Uterus (tissue), 2 donors: Measurements from ENCODE around the gene RTN4RL2.

Experiments used
- POLR2A ChIP-seq, 2 donors: fragments of 450-650 bp; IDR thresholded peaks; one replicate each; pipeline ENCODE4 v1.6.1; 2016; ENCODE audit warnings: antibody characterized with exemption in 2 of 2, mild to moderate bottlenecking in 1 of 2, moderate library complexity in 1 of 2
- TF ChIP-seq, protein P1 (sequence below), 4 experiments: fragments of 200-600 bp in 2 of 4; fragments of 450-650 bp in 2 of 4; sonication (generic) in 2 of 4; IDR thresholded peaks; one replicate each; pipeline ENCODE4 v1.5.1; 2016 to 2019; ENCODE audit warnings: antibody characterized with exemption in 4 of 4, mild to moderate bottlenecking in 2 of 4, moderate library complexity in 1 of 4

DNA sequence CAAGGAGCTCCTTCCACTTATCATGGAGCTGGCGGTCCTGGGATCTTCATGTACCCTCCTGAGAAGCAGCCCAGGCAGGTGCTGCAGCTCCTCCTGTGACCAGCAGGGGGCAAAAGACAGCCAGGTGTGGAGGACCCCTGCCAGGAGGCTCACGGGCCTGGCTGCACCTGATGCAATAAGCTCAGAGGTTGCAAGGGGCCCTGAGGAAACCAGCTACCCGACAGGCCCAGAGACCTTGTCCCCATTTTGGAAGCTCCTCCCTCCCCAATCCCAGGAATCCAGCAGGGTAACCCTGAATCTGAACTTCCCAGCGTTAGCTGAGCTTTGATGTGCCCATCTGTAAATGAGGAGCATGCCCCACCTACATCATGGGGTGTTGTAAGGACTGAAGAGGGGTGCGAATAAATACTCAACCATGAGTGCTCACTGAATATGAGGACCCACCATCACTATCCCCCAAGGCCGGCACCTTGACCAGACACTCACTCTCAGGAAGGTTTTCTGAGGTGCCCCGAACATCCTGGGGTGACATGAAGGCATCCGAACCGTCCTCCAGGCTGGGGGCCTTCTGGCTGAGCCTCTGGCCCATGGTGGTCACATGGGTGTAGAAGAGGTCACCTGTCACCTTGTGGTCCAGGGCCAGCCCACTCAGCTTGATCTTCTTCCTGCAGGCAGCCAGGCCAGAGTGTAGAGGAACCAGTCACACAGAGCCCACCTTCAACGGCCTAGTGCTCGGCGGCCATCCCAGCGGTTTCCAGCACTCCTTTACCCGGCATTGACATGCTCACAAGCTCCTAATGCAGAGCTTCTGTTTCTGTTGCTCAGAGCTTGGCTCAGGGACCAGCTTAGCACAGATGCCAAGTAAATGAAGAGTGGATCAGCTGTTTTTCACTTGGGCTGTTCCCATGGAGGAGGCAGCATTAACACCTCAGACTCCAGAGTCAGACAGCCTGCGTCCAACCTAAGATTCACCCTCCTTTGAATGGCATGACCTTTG lies 33.5 kb downstream of the RTN4RL2 start:
- no peak for TF ChIP-seq POLR2A (IDR thresholded peaks at IDR 0.05)
- TF ChIP-seq, protein P1, sequence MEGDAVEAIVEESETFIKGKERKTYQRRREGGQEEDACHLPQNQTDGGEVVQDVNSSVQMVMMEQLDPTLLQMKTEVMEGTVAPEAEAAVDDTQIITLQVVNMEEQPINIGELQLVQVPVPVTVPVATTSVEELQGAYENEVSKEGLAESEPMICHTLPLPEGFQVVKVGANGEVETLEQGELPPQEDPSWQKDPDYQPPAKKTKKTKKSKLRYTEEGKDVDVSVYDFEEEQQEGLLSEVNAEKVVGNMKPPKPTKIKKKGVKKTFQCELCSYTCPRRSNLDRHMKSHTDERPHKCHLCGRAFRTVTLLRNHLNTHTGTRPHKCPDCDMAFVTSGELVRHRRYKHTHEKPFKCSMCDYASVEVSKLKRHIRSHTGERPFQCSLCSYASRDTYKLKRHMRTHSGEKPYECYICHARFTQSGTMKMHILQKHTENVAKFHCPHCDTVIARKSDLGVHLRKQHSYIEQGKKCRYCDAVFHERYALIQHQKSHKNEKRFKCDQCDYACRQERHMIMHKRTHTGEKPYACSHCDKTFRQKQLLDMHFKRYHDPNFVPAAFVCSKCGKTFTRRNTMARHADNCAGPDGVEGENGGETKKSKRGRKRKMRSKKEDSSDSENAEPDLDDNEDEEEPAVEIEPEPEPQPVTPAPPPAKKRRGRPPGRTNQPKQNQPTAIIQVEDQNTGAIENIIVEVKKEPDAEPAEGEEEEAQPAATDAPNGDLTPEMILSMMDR (IDR thresholded peaks at IDR 0.05) = peak; percentile 66 to 88 (median 79)
